ENCODE results near the gene AKT1.

AKT1 gene

GRCh38 chr14:104797115-104798044 is 1.8 kb upstream of the AKT1 start:
- no peak for DNase-seq (ENCODE audit: extremely low read depth, low read depth)
- no peak for TF ChIP-seq CTCF (IDR thresholded peaks at IDR 0.05; ENCODE audit: low read depth, low read length, missing control alignments)
- H3K4me3 ChIP-seq (replicated peaks; ENCODE audit: low read depth, low read length) = no peak overlapping the region

GRCh38 chr14:104796687-104797081 is 1.1 kb upstream of the AKT1 start:
- no peak for DNase-seq (ENCODE audit: extremely low read depth, low read depth)
- H3K4me3 ChIP-seq (replicated peaks; ENCODE audit: low read depth, low read length) = no peak overlapping the region
- no peak for TF ChIP-seq CTCF (IDR thresholded peaks at IDR 0.05; ENCODE audit: low read depth, low read length, missing control alignments)

GRCh38 chr14:104795781-104796686 is 486 bp upstream of the AKT1 start:
- TF ChIP-seq CTCF (IDR thresholded peaks at IDR 0.05; ENCODE audit: low read depth, low read length, missing control alignments) = no peak
- no peak for DNase-seq (ENCODE audit: extremely low read depth, low read depth)
- H3K4me3 ChIP-seq (replicated peaks; ENCODE audit: low read depth, low read length) = peak overlapping the region; percentile 36

- DNase-seq (ENCODE audit: extremely low read depth, low read depth) = no peak
- no peak for TF ChIP-seq CTCF (IDR thresholded peaks at IDR 0.05; ENCODE audit: low read depth, low read length, missing control alignments)
- H3K4me3 ChIP-seq (replicated peaks; ENCODE audit: low read depth, low read length) = peak overlapping the region; percentile 76
Observed at GRCh38 chr14:104794631-104794992, 936 bp downstream of the AKT1 start.

GRCh38 chr14:104794099-104794498 is 1.4 kb downstream of the AKT1 start:
- DNase-seq (ENCODE audit: extremely low read depth, low read depth) = peak; percentile 37
- H3K4me3 ChIP-seq (replicated peaks; ENCODE audit: low read depth, low read length) = peak overlapping the region; percentile 76
- TF ChIP-seq CTCF (IDR thresholded peaks at IDR 0.05; ENCODE audit: low read depth, low read length, missing control alignments) = no peak

GRCh38 chr14:104793703-104793959 is 1.9 kb downstream of the AKT1 start:
- TF ChIP-seq CTCF (IDR thresholded peaks at IDR 0.05; ENCODE audit: low read depth, low read length, missing control alignments) = no peak
- no peak for DNase-seq (ENCODE audit: extremely low read depth, low read depth)
- peak overlapping the region; percentile 76 for H3K4me3 ChIP-seq (replicated peaks; ENCODE audit: low read depth, low read length)
